Posterior vena cava (tissue), 2 donors: Measurements from ENCODE around the gene MEIOB. TPM values are rescaled to one million over a fixed set of nuclear protein-coding genes. Genes with fewer than 3 reads are reported as not detected.
"Not testable (repeated sequence)": the region's sequence is repeated elsewhere in the genome, so short reads cannot be mapped to it uniquely, and the experiment has no call there.

Experiments
- DNase-seq: peaks from one replicate; pipeline ENCODE4 v3.0.0-alpha.2; 2020; ENCODE audit warnings: low spot score
- intact Hi-C, 2 donors: fragments of 100-400 bp; cut with DNase I; formaldehyde crosslinking; loops; one replicate each; pipeline versions ENCODE4 v1.14.1 to v1.14.2; 2022 to 2023
- total RNA-seq, 2 donors: library from RNA; stranded (reverse); fragmentation: NEBNext Ultra II Directional; extraction: Animal tissue kit (Norgen Biotek cat#: 25700); gene quantifications; one replicate each; pipeline ENCODE4 v1.2.1, GENCODE V29; 2021
- donor health status: DM: yes; HTN: yes; CAD: no.
- donor health status: DM: yes; HTN: yes; CAD: no.

Gene MEIOB
- total RNA-seq, 2 donors from 2014 or later = not detected

GRCh38 chr16:1884155-1884760, 12.3 kb upstream of the MEIOB start:
- intact Hi-C loops = no loop called here

DNA sequence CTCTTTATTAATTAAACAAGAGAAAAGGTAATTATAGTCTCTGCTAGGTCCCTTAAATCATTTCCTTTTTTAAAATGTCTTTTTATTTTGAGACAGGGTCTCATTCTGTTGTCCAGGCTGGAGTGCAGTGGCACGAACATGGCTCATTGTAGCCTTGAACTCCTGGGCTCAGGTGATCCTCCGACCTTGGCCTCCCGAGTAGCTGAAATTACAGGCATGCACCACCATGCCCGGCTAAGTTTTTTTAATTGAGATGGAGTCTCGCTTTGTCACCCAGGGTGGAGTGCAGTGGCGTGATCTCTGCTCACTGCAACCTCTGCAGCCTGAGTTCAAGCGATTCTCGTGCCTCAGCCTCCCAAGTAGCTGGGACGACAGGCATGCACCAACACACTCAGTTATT, 9.2 kb upstream of the MEIOB start:
- intact Hi-C loops, DNase-seq: not testable (repeated sequence)

More at GRCh38 chr16:1884155-1884760, 12.3 kb upstream of the MEIOB start:
- no peak for DNase-seq

GRCh38 chr16:1879477-1879876, 7.5 kb upstream of the MEIOB start:
- intact Hi-C loops = no loop called here
- DNase-seq = no peak

DNA sequence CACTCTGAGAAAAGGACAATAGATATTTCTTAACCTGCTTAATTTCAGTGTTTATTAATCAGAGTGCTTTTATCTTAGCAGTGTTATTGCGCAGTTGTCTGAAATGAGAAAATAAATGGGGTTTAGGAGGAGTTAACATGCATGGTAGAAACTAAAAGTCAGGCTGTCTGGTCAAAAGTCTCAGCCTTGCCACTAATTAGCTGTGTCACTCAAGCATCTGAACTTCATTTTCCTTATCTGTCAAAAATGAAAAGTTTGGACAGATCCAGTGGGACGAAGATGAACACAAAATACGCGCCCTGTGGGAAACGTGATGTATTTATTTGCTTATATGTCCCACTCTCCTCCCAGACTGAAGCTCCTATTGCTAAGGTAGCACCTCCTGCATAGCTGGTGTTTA, 6.3 kb upstream of the MEIOB start:
- no peak for DNase-seq
- intact Hi-C loops = no loop called here

- no peak for DNase-seq
- intact Hi-C loops = no loop called here
Observed at GRCh38 chr16:1877804-1878203, 5.8 kb upstream of the MEIOB start.

DNA sequence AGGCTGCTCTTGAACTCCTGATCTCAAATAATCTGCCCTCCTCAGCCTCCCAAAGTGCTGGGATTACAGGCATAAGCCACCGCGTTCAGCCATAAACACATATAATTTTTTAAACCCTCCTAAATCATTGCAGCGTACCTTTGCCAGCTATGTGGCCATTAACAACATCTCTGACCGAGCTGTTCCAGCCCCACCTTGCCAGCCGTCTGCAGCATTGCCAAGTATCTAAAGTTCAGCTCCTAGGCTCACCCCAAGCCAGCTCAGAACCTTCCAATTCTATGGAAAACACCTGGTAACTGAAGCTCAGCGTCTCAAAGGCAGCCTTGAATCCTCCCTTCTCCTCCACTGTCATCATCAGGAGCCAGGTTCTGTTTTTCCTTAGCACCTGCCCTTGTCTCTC, 5.1 kb upstream of the MEIOB start:
- DNase-seq = no peak
- intact Hi-C loops = no loop called here

DNA sequence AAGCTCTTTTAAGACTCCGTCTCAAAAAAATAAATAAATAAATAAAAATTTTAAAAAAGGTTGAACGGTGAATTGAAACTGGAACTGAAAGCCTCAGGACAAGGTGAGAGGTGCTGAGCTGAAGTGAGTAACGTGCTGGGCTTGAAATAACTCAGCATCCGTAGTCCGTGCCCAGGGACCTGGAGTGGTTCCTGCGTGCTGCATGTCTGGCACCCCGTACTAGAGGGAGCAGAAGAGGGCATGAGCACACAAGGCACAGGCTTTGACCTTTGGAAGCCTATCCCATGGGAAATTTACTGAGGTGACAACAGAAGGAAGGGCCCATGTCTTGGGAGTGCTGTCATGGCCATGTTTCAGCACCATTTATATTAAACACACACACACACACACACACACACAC, 4.5 kb upstream of the MEIOB start:
- intact Hi-C loops = no loop called here
- no peak for DNase-seq

- DNase-seq, intact Hi-C loops: not testable (repeated sequence)
Observed at GRCh38 chr16:1876066-1876465, 4.1 kb upstream of the MEIOB start.

DNA sequence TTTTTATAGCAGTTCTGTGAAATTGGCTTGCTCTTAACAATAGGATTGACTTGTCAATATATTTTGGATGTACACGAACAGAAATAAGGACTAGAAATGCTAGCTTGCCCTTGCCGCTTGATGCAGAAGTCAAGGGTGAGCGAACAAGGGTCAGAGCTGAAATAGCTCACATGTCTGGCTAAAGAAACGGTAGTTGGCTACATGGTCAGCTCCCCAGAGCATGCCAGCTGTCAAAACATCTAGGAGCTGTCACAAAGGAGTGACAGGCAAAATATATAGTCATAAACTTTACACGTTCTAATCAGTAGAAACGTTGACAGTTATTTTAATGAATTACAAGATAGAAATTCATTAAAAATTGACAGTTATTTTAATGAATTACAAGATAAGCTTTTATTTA, 2.9 kb upstream of the MEIOB start:
- DNase-seq = no peak
- intact Hi-C loops = no loop called here

- intact Hi-C loops = no loop called here
- DNase-seq = no peak
Observed at GRCh38 chr16:1870365-1871082, 1.4 kb downstream of the MEIOB start.

GRCh38 chr16:1865902-1866690, 5.9 kb downstream of the MEIOB start:
- intact Hi-C loops = loop anchor here in 1 of 2 donors (2.0 kb wide), 1 partner anchor 63 kb away; no protein-coding TSS in a partner anchor
- DNase-seq = no peak

DNA sequence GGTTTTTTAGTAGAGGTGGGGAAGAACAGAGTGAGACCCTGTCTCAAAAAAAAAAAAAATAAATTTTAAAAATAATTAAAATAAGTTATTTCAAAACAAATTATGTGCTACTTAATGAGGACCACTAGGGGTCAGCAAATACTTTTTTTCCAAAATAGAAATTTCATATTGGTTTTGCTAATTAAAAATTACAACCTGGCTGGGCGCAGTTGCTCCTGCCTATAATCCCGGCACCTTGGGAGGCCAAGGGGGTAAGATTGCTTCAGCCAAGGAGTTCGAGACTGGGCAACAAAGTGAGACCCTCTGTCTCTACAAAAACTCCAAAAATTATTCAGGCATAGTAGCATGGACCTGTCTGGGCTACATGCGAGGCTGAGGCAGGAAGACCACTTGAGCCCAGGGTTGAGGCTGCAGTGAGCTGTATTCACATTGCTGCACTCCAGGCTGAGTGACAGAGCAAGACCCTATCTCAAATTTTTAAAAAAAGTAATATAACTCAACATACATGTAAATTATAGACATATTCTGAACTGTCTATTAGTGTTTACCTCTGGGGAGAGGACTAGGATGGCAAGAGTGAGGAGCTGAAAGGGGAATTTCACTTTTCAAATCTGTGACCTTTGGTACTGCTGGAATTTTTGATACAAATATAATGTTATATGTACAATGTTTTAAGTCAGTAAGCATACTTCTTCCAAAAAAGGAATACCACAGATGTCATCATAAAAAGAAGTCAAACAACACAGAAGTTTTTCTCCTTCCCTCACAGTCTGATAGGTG, 8.1 kb downstream of the MEIOB start:
- no peak for DNase-seq
- intact Hi-C loops = loop anchor here (2.0 to 5.0 kb wide), 2 partner anchors 65 to 68 kb away; no protein-coding TSS in a partner anchor

GRCh38 chr16:1862394-1862793, 9.6 kb downstream of the MEIOB start:
- intact Hi-C loops = loop anchor here in 1 of 2 donors (5.0 kb wide), 1 partner anchor 70 kb away; no protein-coding TSS in a partner anchor
- DNase-seq = no peak

DNA sequence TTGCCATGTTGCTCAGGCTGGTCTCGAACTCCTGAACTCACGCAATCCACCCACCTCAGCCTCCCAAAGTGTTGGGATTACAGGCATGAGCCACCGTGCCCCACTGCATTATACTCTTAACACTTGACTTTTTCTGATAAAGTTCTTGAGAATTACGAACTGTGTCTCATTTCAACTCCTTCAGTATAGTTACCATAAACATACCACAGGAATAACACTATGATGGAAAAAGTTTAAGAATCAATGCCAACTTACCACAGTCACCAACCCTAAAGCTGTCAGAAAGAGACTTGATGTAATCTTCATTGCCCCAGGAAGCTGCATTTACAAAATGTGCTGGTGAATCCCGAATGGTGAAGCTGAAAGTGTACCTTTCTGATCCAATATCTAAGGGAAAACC, 10.2 kb downstream of the MEIOB start:
- intact Hi-C loops = loop anchor here in 1 of 2 donors (5.0 kb wide), 1 partner anchor 71 kb away; no protein-coding TSS in a partner anchor
- DNase-seq = no peak

- DNase-seq = no peak
- intact Hi-C loops = loop anchor here in 1 of 2 donors (5.0 kb wide), 1 partner anchor 73 kb away; no protein-coding TSS in a partner anchor
Observed at GRCh38 chr16:1859650-1860049, 12.3 kb downstream of the MEIOB start.

- no peak for DNase-seq
- intact Hi-C loops = no loop called here
Observed at GRCh38 chr16:1858189-1858865, 13.6 kb downstream of the MEIOB start.

GRCh38 chr16:1857433-1858097, 14.4 kb downstream of the MEIOB start:
- DNase-seq = no peak
- intact Hi-C loops = no loop called here

- intact Hi-C loops = loop anchor here in 1 of 2 donors (5.0 kb wide), 1 partner anchor 71 kb away; no protein-coding TSS in a partner anchor
- no peak for DNase-seq
Observed at GRCh38 chr16:1851793-1852192, 20.2 kb downstream of the MEIOB start.
